CD4-positive, alpha-beta T cell (primary cell): ENCODE data around the gene RPTOR. TPM values are rescaled to one million over a fixed set of nuclear protein-coding genes. Genes with fewer than 3 reads are reported as not detected.

Experiments used
- ATAC-seq: fragments of 200-7000 bp; cut with Tn5 transposase; one replicate; pipeline ENCODE4 v1.10.0; 2022; ENCODE audit warnings: mild to moderate bottlenecking; ENCODE audit not compliant: poor library complexity
- CTCF ChIA-PET: fragments of 350-600 bp; sonication (Branson Sonifier 250); formaldehyde crosslinking; loops from one replicate; lab custom pipeline; 2021; ENCODE audit warnings: antibody characterized with exemption, inconsistent platforms; lab: Charles Lee
- POLR2A ChIA-PET: fragments of 350-600 bp; sonication (Branson Sonifier 250); formaldehyde crosslinking; loops from one replicate; lab custom pipeline; 2021; ENCODE audit warnings: antibody characterized with exemption, inconsistent platforms; lab: Charles Lee
- DNase-seq, 14 experiments: peaks; one replicate each; pipeline ENCODE4 v3.0.0-alpha.2; 2013 to 2020; ENCODE audit warnings: mixed read lengths in 2 of 14
- H3K27ac ChIP-seq, 2 donors: one replicate each; pipeline versions ENCODE4 v1.5.1 to v1.7.0; 2013; ENCODE audit warnings: low read length in 2 of 2, low read depth in 1 of 2, mild to moderate bottlenecking in 1 of 2
- H3K27me3 ChIP-seq, 2 experiments: 1 replicate in 1 of 2; 2 replicates in 1 of 2; pipeline versions ENCODE4 v1.6.1 to v1.7.0; 2013; ENCODE audit warnings: low read length in 2 of 2, control low read depth in 1 of 2, mild to moderate bottlenecking in 1 of 2, moderate library complexity in 1 of 2; ENCODE audit not compliant: insufficient read depth in 2 of 2, control insufficient read depth in 1 of 2
- H3K36me3 ChIP-seq: one replicate; pipeline ENCODE4 v1.6.1; 2013; ENCODE audit warnings: low read length, control low read depth; ENCODE audit not compliant: insufficient read depth
- H3K4me1 ChIP-seq: one replicate; pipeline ENCODE4 v1.6.1; 2013; ENCODE audit warnings: low read length, control low read depth; ENCODE audit not compliant: insufficient read depth
- H3K4me3 ChIP-seq: one replicate; pipeline ENCODE4 v1.5.1; 2013; ENCODE audit warnings: mild to moderate bottlenecking, low read length, moderate library complexity
- H3K9me3 ChIP-seq, 2 experiments: 1 replicate in 1 of 2; 2 replicates in 1 of 2; pipeline versions ENCODE4 v1.6.1 to v1.7.0; 2013; ENCODE audit warnings: low read length in 2 of 2, mild to moderate bottlenecking in 2 of 2, control low read depth in 1 of 2, moderate library complexity in 1 of 2; ENCODE audit not compliant: control insufficient read depth in 1 of 2, insufficient read depth in 1 of 2
- H3K27ac Mint-ChIP-seq: one replicate; pipeline ENCODE4 v1.8.0; 2020; ENCODE audit warnings: mixed read lengths
- H3K27me3 Mint-ChIP-seq: one replicate; pipeline ENCODE4 v1.8.0; 2021; ENCODE audit warnings: mixed read lengths
- H3K36me3 Mint-ChIP-seq: one replicate; pipeline ENCODE4 v1.8.0; 2021; ENCODE audit warnings: low read depth, mixed read lengths
- H3K4me1 Mint-ChIP-seq: one replicate; pipeline ENCODE4 v1.8.0; 2021; ENCODE audit warnings: low read depth, mixed read lengths
- H3K4me3 Mint-ChIP-seq: one replicate; pipeline ENCODE4 v1.8.0; 2020; ENCODE audit warnings: mild to moderate bottlenecking, mixed read lengths
- H3K9me3 Mint-ChIP-seq: one replicate; pipeline ENCODE4 v1.8.0; 2020; ENCODE audit warnings: mixed read lengths
- intact Hi-C, 2 experiments: fragments of 100-400 bp; cut with DNase I in 1 of 2; cut with micrococcal nuclease in 1 of 2; formaldehyde crosslinking; loops; one replicate each; pipeline versions ENCODE4 v1.15.1 to v1.9.0; 2023 to 2025; cut with DNase I, micrococcal nuclease
- total RNA-seq, 174 experiments: library from RNA in 2 of 174; stranded (reverse) in 2 of 174; gene quantifications; one replicate each; pipeline ENCODE4 v1.2.3 and lab custom pipeline; 2021 to 2026
- TF ChIP-seq, protein P1 (sequence below): fragments of 200-600 bp; IDR thresholded peaks from one replicate; pipeline ENCODE4 v1.8.0; 2022; ENCODE audit warnings: antibody characterized with exemption, mild to moderate bottlenecking

Gene RPTOR
- total RNA-seq, 2 experiments from 2014 or later, result 45.0 to 47.1 TPM

DNA sequence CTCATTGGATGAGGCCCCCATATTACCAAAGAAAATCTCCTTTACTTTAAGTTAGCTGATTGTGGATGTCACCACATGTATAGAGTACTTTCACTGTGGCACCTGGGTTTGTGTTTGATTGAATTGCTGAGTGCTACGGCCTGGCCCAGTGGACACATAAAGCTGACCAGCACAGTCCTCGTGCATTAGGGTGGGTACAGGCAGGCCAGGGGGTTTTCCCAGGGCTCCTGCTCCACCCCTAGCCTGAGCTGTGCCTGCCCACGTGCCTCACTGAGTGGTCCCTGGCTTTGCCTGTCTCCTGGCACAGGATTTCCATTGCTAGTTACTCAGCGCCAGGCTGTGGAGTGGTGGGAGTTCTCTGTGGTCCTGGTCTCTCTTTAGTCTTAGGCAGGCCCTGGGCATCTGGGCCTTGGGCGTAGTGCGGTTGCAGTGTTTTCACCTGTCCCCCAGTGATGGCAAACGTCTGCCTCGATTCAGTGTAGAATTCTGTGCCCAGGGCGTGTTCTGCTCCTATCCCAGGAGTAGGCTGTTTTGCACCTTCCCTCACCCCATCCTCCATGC lies 86.0 kb downstream of the RPTOR start:
- ATAC-seq (no peak), DNase-seq (no peak)
- peaks cover 21% of the 10 kb centered on the region for H3K36me3 Mint-ChIP-seq
- H3K4me1 ChIP-seq, result no peaks in the 10 kb centered on the region
- H3K4me1 Mint-ChIP-seq, result peaks cover 9% of the 10 kb centered on the region
- H3K9me3 ChIP-seq, result no peaks in the 10 kb centered on the region
- TF ChIP-seq, protein P1, sequence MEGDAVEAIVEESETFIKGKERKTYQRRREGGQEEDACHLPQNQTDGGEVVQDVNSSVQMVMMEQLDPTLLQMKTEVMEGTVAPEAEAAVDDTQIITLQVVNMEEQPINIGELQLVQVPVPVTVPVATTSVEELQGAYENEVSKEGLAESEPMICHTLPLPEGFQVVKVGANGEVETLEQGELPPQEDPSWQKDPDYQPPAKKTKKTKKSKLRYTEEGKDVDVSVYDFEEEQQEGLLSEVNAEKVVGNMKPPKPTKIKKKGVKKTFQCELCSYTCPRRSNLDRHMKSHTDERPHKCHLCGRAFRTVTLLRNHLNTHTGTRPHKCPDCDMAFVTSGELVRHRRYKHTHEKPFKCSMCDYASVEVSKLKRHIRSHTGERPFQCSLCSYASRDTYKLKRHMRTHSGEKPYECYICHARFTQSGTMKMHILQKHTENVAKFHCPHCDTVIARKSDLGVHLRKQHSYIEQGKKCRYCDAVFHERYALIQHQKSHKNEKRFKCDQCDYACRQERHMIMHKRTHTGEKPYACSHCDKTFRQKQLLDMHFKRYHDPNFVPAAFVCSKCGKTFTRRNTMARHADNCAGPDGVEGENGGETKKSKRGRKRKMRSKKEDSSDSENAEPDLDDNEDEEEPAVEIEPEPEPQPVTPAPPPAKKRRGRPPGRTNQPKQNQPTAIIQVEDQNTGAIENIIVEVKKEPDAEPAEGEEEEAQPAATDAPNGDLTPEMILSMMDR, result no peak
- H3K27me3 ChIP-seq, result no peaks in the 10 kb centered on the region
- no peak overlapping the region for H3K4me3 Mint-ChIP-seq
- no peak overlapping the region for H3K4me3 ChIP-seq
- peaks cover 8% of the 10 kb centered on the region for H3K36me3 ChIP-seq
- no peaks in the 10 kb centered on the region for H3K9me3 Mint-ChIP-seq
- no peak overlapping the region for H3K27ac Mint-ChIP-seq
- ChIA-PET POLR2A (no interaction called here), CTCF (no interaction called here)
- intact Hi-C loops, result no loop called here
- H3K27me3 Mint-ChIP-seq, result no peaks in the 10 kb centered on the region
- H3K27ac ChIP-seq, result no peak overlapping the region

DNA sequence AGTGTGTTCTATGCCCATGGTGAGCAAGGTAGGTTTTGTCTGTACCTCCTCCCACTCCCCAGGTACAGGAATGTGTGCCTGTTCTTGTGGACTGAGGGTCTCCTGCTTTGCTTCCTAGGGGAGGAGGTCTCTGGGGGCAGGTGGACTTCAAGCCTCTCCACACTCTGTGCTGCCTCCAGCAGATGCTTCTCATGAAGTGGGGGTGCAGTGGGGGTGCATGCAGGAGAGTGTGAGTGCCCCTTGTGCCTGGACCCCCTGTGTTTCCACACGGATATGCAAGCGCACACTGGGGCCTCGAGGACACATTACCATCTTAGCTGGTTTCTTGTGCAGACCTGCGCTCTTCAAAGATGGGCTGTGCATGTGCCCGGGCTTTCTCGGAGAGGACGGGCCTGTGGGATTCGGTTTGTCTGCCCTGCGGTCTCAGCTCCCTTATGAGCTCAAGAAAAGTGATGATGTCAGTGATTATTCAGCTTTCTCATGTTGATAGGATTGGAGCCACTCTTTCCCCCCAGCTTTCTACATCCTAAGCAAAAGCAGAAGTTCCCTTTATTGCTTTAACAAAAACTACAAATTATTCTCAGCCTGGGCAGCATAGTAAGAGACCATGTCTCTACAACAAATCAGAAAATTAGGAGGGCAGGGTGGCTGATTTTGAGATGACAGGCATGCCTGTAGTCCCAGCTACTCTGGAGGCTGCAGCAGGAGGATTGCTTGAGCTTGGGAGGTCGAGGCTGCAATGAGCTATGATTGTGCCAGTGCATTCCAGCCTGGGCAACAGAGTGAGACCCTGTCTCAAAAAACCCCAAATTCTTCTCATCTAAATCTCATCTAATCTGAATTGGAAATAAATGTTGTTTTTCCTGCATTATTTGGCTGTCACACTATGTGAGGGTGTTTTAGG lies 86.8 kb downstream of the RPTOR start:
- Histone ChIP-seq H3K4me3 (no peak overlapping the region), H3K4me1 (no peaks in the 10 kb centered on the region), H3K9me3 (no peaks in the 10 kb centered on the region), H3K36me3 (peaks cover 5% of the 10 kb centered on the region), H3K27me3 (no peaks in the 10 kb centered on the region), H3K27ac (no peak overlapping the region)
- Mint-ChIP-seq H3K27ac (no peak overlapping the region), H3K9me3 (no peaks in the 10 kb centered on the region), H3K4me3 (no peak overlapping the region), H3K36me3 (peaks cover 18% of the 10 kb centered on the region), H3K4me1 (peaks cover 13% of the 10 kb centered on the region), H3K27me3 (no peaks in the 10 kb centered on the region)
- intact Hi-C loops, result no loop called here
- DNase-seq (no peak), ATAC-seq (no peak)
- CTCF ChIA-PET, result interaction anchor here (1.3 kb wide), 1 partner anchor 268 kb away, joined by 3 read pairs; no protein-coding TSS in a partner anchor
- TF ChIP-seq, protein P1, result no peak
- POLR2A ChIA-PET, result no interaction called here

DNA sequence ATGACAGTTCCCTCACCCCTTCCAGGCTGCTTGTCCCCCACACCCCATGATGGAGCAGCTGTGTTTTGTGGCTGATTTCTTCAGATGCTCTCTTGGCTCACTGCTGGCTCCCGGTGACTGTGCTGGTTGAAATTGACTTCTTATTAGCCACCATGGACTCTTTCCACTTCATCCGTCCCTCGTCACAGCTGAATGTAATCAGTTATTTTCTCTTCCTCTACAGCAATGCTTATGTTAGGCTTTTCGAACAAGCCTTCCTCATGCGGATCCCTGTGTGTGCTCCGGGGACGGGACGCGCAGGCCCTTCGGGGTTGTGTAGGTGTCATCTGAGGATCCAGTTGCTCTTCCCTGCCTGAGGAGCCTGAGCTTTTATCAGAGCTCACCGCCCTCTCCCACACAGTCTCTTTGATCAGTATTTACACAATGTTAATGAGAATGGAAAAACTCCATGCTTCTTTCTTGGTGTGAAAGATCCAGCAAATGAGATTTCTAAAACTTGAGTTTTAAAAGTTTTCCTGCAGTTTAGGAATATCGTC lies 87.5 kb downstream of the RPTOR start:
- Mint-ChIP-seq H3K27ac (no peak overlapping the region), H3K36me3 (peaks cover 11% of the 10 kb centered on the region)

More for the DNA sequence above, 87.5 kb downstream of the RPTOR start:
- H3K36me3 ChIP-seq, result no peaks in the 10 kb centered on the region
- intact Hi-C loops, result no loop called here
- H3K4me3 ChIP-seq, result no peak overlapping the region
- no peak for DNase-seq
- peaks cover 13% of the 10 kb centered on the region for H3K4me1 Mint-ChIP-seq
- no peak for ATAC-seq
- H3K9me3 Mint-ChIP-seq, result no peaks in the 10 kb centered on the region
- H3K27me3 ChIP-seq, result no peaks in the 10 kb centered on the region
- H3K4me1 ChIP-seq, result peaks cover 4% of the 10 kb centered on the region
- TF ChIP-seq, protein P1, result no peak
- no peak overlapping the region for H3K4me3 Mint-ChIP-seq
- no peaks in the 10 kb centered on the region for H3K9me3 ChIP-seq
- H3K27ac ChIP-seq, result no peak overlapping the region
- H3K27me3 Mint-ChIP-seq, result no peaks in the 10 kb centered on the region
- ChIA-PET CTCF (interaction anchor here (1.3 kb wide), 1 partner anchor 267 kb away, joined by 3 read pairs; no protein-coding TSS in a partner anchor), POLR2A (interaction anchor here (0.6 kb wide), 1 partner anchor 10 kb away, joined by 3 read pairs; no protein-coding TSS in a partner anchor)
